ENCODE measurements around the gene LCN1. TPM values are rescaled to one million over a fixed set of nuclear protein-coding genes. Genes with fewer than 3 reads are reported as not detected.

The LCN1 gene
- total RNA-seq, 1 donor from 2014 or later = not detected

DNA sequence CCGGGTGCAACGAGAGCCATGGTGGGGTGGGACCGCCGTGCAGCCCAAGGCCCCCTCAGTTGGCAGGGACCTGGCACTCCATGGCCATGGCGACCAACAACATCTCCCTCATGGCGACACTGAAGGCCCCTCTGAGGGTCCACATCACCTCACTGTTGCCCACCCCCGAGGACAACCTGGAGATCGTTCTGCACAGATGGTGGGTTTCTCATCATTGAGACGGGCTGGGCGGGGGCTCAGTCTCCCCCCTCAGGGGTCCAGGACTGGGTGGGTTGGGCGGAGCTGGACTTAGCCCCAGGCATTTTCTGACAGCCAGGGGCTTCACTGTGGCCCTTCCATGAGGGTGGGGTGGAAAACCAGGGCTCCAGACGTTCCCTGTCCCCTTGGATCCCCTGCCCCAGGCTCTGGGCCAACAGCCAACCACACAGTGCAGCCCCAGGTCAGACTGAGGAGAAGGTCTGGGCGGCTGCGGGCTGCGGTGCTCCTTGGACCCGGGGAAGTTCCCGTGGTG is 41.0 kb downstream of the LCN1 start:
- Mint-ChIP-seq H3K27me3 (ENCODE audit: unreplicated experiment) (no peaks in the 10 kb centered on the region), H3K36me3 (ENCODE audit: unreplicated experiment) (no peaks in the 10 kb centered on the region), H3K4me3 (ENCODE audit: unreplicated experiment) (no peak overlapping the region), H3K9me3 (ENCODE audit: unreplicated experiment) (no peaks in the 10 kb centered on the region), H3K4me1 (ENCODE audit: unreplicated experiment) (no peaks in the 10 kb centered on the region), H3K27ac (ENCODE audit: unreplicated experiment) (no peak overlapping the region)
- DNase-seq (ENCODE audit: extremely low spot score, unreplicated experiment) = no peak
- TF ChIP-seq, protein P1, sequence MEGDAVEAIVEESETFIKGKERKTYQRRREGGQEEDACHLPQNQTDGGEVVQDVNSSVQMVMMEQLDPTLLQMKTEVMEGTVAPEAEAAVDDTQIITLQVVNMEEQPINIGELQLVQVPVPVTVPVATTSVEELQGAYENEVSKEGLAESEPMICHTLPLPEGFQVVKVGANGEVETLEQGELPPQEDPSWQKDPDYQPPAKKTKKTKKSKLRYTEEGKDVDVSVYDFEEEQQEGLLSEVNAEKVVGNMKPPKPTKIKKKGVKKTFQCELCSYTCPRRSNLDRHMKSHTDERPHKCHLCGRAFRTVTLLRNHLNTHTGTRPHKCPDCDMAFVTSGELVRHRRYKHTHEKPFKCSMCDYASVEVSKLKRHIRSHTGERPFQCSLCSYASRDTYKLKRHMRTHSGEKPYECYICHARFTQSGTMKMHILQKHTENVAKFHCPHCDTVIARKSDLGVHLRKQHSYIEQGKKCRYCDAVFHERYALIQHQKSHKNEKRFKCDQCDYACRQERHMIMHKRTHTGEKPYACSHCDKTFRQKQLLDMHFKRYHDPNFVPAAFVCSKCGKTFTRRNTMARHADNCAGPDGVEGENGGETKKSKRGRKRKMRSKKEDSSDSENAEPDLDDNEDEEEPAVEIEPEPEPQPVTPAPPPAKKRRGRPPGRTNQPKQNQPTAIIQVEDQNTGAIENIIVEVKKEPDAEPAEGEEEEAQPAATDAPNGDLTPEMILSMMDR (IDR thresholded peaks at IDR 0.05) = no peak

DNA sequence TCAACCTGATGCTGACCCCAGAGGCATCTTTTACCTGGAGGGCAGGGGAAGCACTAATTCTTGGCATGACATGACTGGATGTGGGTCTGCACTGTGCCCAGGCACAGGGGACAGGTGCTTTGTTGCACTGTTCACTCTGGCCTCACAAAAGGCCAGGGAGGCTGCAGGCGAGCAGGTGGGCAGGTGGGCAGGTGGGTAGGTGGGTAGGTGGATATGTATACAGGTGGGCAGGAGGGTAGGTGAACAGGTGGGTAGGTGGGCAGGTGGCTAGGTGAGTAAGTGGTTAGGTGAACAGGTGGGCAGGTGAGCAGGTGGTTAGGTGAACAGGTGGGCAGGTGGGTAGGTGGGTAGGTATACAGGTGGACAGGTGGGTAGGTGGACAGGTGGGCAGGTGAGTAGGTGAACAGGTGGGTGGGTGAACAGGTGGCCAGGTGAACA is 41.8 kb downstream of the LCN1 start:
- H3K27ac Mint-ChIP-seq (ENCODE audit: unreplicated experiment) = no peak overlapping the region
- H3K36me3 Mint-ChIP-seq (ENCODE audit: unreplicated experiment) = no peaks in the 10 kb centered on the region
- TF ChIP-seq, protein P1 (IDR thresholded peaks at IDR 0.05) = no peak
- DNase-seq (ENCODE audit: extremely low spot score, unreplicated experiment) = no peak
- H3K27me3 Mint-ChIP-seq (ENCODE audit: unreplicated experiment) = no peaks in the 10 kb centered on the region
- no peak overlapping the region for H3K4me3 Mint-ChIP-seq (ENCODE audit: unreplicated experiment)
- no peaks in the 10 kb centered on the region for H3K4me1 Mint-ChIP-seq (ENCODE audit: unreplicated experiment)
- no peaks in the 10 kb centered on the region for H3K9me3 Mint-ChIP-seq (ENCODE audit: unreplicated experiment)

DNA sequence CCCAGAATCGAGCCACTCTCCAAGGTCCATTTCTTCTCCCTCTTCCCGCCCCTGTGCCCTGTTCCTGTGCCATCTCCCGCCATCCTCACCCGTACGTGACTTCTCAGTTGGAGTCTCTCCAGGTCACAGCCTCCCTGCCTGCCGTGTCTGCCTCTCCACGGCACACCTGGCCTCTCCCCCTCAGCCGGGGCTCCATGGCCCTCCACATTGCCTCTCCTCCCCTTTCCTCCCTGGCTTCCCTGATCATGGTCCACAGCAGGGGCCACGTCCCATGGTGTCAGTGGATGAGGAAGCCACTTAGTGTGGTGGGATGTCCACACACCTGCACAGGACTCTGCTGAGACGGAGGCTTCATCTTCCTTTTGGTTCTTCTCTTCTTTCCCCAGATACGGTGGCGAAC is 42.6 kb downstream of the LCN1 start:
- Mint-ChIP-seq H3K4me3 (ENCODE audit: unreplicated experiment) (no peak overlapping the region), H3K9me3 (ENCODE audit: unreplicated experiment) (peaks cover 1% of the 10 kb centered on the region), H3K36me3 (ENCODE audit: unreplicated experiment) (no peaks in the 10 kb centered on the region), H3K27me3 (ENCODE audit: unreplicated experiment) (no peaks in the 10 kb centered on the region), H3K4me1 (ENCODE audit: unreplicated experiment) (no peaks in the 10 kb centered on the region), H3K27ac (ENCODE audit: unreplicated experiment) (no peak overlapping the region)
- DNase-seq (ENCODE audit: extremely low spot score, unreplicated experiment) = no peak
- TF ChIP-seq, protein P1 (IDR thresholded peaks at IDR 0.05) = no peak

DNA sequence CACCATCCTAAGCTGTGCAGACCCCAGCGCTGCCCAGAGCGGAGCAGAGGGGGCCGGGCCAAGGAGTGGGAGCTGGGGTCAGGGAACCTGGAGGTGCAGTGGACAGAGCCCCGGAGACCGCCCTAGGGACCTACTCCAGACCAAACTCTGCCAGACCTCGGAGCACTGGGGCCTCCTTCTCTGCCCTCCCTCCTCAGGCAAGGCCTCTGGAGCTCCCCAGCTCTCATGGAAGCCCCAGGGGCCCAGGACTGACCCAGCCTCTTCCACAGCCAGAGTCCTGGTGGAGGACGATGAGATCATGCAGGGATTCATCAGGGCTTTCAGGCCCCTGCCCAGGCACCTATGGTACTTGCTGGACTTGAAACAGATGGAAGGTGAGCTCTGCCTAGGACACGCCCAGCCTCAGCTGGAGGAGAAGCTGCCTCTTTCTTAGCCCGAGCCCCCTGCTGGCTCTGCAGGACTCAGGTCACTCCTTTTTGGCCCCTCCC is 43.9 kb downstream of the LCN1 start:
- Mint-ChIP-seq H3K4me1 (ENCODE audit: unreplicated experiment) (no peaks in the 10 kb centered on the region), H3K27ac (ENCODE audit: unreplicated experiment) (no peak overlapping the region), H3K27me3 (ENCODE audit: unreplicated experiment) (peaks cover 5% of the 10 kb centered on the region), H3K4me3 (ENCODE audit: unreplicated experiment) (no peak overlapping the region), H3K36me3 (ENCODE audit: unreplicated experiment) (no peaks in the 10 kb centered on the region), H3K9me3 (ENCODE audit: unreplicated experiment) (peaks cover 12% of the 10 kb centered on the region)
- no peak for DNase-seq (ENCODE audit: extremely low spot score, unreplicated experiment)
- TF ChIP-seq, protein P1 (IDR thresholded peaks at IDR 0.05) = no peak

DNA sequence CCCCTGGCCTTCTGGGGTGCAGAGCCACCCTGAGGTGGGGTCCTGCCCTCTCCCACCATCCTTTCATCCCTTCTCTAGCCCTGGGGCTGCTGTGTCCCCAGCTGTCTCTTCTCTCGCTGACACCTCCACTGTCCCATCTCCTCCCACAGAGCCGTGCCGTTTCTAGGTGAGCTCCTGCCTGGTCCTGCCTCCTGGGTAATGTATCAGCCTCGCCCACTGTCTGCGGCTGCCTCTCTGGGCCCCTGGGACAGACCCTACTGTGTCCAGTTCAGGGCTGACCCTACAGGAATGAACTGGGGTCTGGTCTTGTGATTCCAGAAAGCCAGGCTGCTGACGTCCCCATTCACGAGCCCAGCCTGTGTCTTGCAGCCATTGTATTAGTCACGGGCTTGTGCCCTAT is 44.4 kb downstream of the LCN1 start:
- no peak for DNase-seq (ENCODE audit: extremely low spot score, unreplicated experiment)
- H3K27ac Mint-ChIP-seq (ENCODE audit: unreplicated experiment) = no peak overlapping the region
- peaks cover 5% of the 10 kb centered on the region for H3K27me3 Mint-ChIP-seq (ENCODE audit: unreplicated experiment)
- peaks cover 12% of the 10 kb centered on the region for H3K9me3 Mint-ChIP-seq (ENCODE audit: unreplicated experiment)
- H3K4me3 Mint-ChIP-seq (ENCODE audit: unreplicated experiment) = no peak overlapping the region
- TF ChIP-seq, protein P1 (IDR thresholded peaks at IDR 0.05) = no peak
- H3K36me3 Mint-ChIP-seq (ENCODE audit: unreplicated experiment) = no peaks in the 10 kb centered on the region
- H3K4me1 Mint-ChIP-seq (ENCODE audit: unreplicated experiment) = no peaks in the 10 kb centered on the region

Data from osteocyte (in vitro differentiated cells).